ENCODE results near the gene FASLG.

FASLG gene

DNA sequence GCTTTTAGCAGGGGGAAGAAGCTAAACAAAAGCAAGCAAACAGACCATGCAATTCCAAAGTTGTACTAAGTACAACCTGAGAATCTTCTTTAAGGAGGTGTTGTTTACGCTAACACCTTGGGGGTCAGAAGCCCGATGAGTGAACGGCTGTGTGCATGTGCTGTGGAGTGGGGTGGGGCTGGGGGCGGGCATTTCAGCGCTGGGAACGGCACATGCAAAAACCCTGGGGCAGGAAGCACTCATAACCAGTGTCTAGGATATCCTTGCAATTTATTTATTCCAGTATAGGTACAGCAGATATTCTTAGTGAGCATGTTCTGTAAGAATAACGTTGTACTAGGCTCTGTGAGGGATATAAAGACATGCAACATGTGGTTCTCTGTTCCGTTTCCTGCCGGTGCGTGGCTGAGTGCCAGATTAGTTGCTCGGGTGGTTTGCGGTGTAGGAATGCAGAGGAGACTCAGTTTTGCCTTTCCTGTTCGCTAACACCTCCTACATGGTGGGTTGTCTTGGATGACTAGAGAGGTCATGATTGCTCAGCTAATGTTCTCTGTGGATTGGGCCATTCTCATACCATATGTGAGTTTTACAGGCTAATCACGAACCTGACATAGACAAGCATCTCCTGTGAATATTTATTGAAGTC is 3.7 kb downstream of the FASLG start:
- no peaks in the 10 kb centered on the region for H3K27me3 Mint-ChIP-seq
- peaks cover 82% of the 10 kb centered on the region for H3K4me1 Mint-ChIP-seq
- no peaks in the 10 kb centered on the region for H3K9me3 Mint-ChIP-seq
- peaks cover 48% of the 10 kb centered on the region for H3K36me3 Mint-ChIP-seq
- peak overlapping the region; percentile 83 for H3K27ac Mint-ChIP-seq
- H3K4me3 Mint-ChIP-seq = peak overlapping the region; percentile 96

DNA sequence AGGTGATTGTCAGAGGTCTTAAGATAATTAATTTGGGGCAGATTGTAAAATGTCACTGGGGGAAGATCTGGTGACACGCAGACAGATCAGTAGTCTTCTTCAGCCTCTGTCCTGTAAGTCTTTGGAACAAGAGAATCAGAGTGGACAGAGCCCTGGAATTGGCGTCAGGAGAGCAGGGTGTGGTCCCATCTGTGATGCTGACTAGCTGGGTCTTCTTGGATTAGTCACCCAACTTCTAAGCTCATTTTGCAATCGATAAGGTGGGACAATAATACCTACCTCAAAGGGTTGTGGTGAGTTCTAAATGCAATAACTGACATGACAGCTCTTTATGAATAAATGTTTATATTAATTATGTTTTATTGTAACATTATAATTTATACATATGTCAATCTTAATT is 4.8 kb downstream of the FASLG start:
- Mint-ChIP-seq H3K4me1 (peaks cover 84% of the 10 kb centered on the region), H3K27ac (peak overlapping the region; percentile 83), H3K36me3 (peaks cover 54% of the 10 kb centered on the region), H3K27me3 (no peaks in the 10 kb centered on the region), H3K4me3 (peak overlapping the region; percentile 96), H3K9me3 (no peaks in the 10 kb centered on the region)

DNA sequence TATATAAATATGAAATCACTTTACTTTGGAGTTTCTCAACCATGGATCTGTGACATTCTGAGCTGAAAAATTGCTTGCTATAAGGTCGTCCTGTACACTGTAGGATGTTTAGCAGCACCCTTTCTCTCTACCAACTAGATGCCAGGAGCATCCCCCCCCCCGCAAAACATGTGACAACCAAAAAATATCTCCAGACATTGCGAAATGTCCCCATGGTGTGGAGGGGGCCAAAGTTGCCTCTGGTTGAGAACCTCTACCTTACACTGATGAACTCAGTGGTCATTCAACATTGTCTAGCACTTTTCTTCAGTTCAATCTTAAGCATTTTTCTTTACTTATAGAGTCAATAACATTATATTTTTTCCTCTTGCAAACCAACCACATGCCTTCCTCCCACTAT is 9.2 kb downstream of the FASLG start:
- H3K4me3 Mint-ChIP-seq = no peak overlapping the region
- H3K27ac Mint-ChIP-seq = peak overlapping the region; percentile 77
- H3K4me1 Mint-ChIP-seq = peaks cover 86% of the 10 kb centered on the region
- no peaks in the 10 kb centered on the region for H3K27me3 Mint-ChIP-seq
- H3K9me3 Mint-ChIP-seq = no peaks in the 10 kb centered on the region
- peaks cover 49% of the 10 kb centered on the region for H3K36me3 Mint-ChIP-seq

DNA sequence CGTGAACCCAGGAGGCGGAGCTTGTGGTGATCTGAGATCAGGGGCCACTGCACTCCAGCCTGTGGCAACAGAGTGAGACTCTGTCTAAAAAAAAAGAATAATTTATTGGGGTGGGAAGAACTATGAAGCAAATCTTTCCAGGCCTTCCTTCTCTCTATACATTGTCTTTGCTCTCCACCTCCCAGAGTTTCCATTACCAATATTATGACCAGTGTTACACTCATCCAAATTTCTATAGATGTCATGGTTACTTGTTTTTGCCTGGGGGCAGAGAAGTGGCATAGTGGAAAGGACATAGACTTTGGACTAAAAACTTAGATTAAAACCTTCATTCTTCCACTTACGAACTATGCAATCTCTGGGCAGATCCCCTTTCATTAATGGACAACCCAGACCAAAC is 10.1 kb downstream of the FASLG start:
- Mint-ChIP-seq H3K4me1 (peaks cover 88% of the 10 kb centered on the region), H3K27me3 (no peaks in the 10 kb centered on the region), H3K36me3 (peaks cover 42% of the 10 kb centered on the region), H3K4me3 (peak overlapping the region; percentile 42), H3K27ac (peak overlapping the region; percentile 75), H3K9me3 (no peaks in the 10 kb centered on the region)

DNA sequence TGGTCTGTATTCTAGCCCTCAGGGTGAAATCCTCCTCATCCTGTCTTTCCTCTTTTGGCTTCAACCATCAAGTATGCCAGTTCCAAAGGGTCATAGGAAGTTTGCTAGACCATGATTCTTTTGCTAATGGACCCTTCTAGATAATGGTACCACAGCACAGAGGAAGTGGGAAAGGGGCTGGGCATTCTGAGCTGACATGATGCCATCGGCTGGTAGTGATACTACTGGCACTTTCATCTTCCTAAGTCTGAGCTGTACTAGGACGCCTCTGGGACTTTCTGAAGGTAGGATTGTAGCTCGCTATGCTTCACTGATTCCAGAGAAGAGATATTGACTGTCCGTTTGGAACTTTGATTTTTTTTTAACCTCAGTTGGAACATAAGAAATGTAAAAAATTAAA is 11.4 kb downstream of the FASLG start:
- H3K27ac Mint-ChIP-seq = peak overlapping the region; percentile 74
- H3K27me3 Mint-ChIP-seq = no peaks in the 10 kb centered on the region
- no peaks in the 10 kb centered on the region for H3K9me3 Mint-ChIP-seq
- H3K4me3 Mint-ChIP-seq = peak overlapping the region; percentile 77
- peaks cover 36% of the 10 kb centered on the region for H3K36me3 Mint-ChIP-seq
- H3K4me1 Mint-ChIP-seq = peaks cover 91% of the 10 kb centered on the region

DNA sequence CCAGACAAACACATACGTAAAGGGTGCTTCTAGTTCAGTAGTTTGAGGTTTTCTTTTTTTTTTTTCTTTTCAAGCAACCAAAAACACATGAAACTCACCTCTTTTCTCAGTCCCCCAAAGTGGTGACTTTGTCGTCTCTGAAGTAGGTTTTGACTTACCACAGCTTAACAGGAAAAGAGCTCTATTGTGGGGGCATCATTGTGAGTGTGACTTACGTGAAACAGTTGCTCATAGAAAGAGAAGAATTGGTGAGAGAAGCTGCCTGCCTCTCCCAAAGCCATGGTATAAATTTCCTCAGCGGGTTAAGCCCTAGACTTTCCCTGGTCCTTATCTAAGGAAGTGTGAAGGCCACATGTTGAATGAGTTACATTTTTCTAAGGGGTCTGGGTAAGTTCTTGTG is 11.9 kb downstream of the FASLG start:
- Mint-ChIP-seq H3K36me3 (peaks cover 32% of the 10 kb centered on the region), H3K27ac (peak overlapping the region; percentile 75), H3K9me3 (no peaks in the 10 kb centered on the region), H3K4me1 (peaks cover 92% of the 10 kb centered on the region), H3K27me3 (no peaks in the 10 kb centered on the region), H3K4me3 (peak overlapping the region; percentile 51)

DNA sequence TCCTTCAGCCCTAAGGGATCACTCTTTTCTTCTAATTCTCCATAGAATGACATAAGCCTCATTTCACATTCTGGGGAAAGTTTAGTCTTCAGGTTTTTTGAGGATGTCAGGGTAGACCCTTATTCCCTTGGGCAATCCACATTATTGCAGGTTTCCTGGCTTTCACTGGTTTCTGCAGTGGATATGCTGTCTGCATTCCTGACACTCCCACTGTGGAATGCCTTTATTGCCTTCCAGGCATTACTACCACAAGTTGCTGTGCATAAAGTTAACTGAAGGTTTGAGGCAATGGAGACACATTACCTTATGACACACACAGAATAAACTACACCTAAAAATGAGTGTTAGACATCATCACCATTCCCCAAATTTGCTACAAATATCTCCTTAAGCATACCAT is 12.7 kb downstream of the FASLG start:
- peak overlapping the region; percentile 64 for H3K27ac Mint-ChIP-seq
- peaks cover 25% of the 10 kb centered on the region for H3K36me3 Mint-ChIP-seq
- H3K4me1 Mint-ChIP-seq = peaks cover 92% of the 10 kb centered on the region
- no peaks in the 10 kb centered on the region for H3K9me3 Mint-ChIP-seq
- no peak overlapping the region for H3K4me3 Mint-ChIP-seq
- no peaks in the 10 kb centered on the region for H3K27me3 Mint-ChIP-seq

DNA sequence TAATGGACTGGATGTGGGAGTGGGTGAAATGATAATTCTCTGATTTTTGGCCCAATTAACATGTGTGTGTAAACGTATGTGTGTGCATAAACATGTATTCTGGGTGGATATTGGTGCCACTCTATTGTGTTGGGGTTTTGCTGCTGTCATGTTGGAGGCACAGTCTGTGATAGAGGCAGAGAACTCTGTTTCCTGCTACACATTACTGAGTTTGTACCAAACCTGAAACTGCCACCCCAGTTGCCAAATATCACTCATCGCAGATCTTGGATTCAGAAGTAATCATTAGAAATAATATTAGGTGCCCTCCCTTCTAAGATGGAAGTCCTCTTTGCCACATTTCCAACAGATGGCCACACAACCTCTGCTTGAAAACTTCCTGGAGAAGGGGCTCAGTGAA is 13.8 kb downstream of the FASLG start:
- Mint-ChIP-seq H3K4me3 (no peak overlapping the region), H3K27ac (no peak overlapping the region), H3K27me3 (no peaks in the 10 kb centered on the region), H3K36me3 (peaks cover 18% of the 10 kb centered on the region), H3K9me3 (no peaks in the 10 kb centered on the region), H3K4me1 (peaks cover 94% of the 10 kb centered on the region)

DNA sequence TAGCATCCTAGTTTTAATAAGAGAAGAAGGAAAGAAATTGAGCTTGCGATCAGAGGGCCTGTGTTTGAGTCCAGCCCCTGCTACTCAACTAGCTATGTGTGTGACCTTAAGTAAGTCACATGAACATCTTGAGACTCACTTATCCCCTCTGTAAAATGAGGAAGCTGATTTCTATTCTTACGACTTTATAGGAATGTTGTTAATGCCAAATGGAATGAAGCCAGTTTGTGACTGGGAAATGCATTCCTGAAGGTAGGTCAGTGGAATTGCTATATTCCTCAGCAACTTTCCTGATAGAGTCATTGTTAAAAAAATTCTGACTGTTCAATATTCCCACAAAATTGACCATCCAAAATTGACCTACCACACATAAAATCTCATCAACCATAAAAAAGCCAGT is 14.9 kb downstream of the FASLG start:
- Mint-ChIP-seq H3K27ac (no peak overlapping the region), H3K36me3 (peaks cover 15% of the 10 kb centered on the region), H3K9me3 (no peaks in the 10 kb centered on the region), H3K27me3 (no peaks in the 10 kb centered on the region), H3K4me3 (no peak overlapping the region), H3K4me1 (peaks cover 93% of the 10 kb centered on the region)

DNA sequence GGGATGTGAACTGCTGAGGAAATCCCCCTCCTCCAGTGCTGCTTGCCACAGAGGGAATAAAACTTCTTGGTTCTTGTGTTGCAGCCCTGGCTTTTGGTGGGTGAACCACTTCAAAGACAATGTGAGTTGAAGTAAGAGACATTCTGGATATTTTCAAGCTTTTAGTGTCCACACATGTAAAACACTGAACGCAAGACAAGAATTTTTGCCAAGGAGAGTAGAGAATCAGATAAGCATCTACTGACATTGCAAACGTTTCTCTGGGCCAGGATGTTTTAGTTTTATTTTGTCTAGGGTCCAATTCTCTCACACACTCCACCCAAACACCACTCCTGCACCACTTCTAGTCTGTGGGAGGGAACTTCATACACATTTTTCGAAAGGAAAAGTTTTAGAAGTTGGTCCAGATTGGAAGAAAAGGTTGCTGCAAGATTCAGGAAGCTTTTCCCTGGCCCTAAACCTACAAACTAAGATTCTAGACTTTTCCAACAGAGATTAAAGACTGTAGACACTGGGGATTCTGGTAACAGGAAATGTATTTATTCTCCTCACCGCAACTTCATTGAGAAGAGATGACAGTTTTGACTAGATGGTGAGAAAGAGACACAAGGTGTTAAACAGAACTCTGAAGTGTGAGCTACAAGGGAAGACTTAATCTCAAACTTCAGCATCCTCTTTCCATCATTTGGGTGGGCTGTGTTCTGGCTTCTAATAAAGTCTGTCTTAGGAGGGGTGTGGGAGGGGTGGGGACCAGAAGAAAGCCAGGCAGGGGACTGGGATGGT is 16.1 kb downstream of the FASLG start:
- Mint-ChIP-seq H3K4me1 (peaks cover 93% of the 10 kb centered on the region), H3K4me3 (peak overlapping the region; percentile 67), H3K27me3 (no peaks in the 10 kb centered on the region), H3K27ac (peak overlapping the region; percentile 62), H3K36me3 (peaks cover 9% of the 10 kb centered on the region), H3K9me3 (no peaks in the 10 kb centered on the region)

DNA sequence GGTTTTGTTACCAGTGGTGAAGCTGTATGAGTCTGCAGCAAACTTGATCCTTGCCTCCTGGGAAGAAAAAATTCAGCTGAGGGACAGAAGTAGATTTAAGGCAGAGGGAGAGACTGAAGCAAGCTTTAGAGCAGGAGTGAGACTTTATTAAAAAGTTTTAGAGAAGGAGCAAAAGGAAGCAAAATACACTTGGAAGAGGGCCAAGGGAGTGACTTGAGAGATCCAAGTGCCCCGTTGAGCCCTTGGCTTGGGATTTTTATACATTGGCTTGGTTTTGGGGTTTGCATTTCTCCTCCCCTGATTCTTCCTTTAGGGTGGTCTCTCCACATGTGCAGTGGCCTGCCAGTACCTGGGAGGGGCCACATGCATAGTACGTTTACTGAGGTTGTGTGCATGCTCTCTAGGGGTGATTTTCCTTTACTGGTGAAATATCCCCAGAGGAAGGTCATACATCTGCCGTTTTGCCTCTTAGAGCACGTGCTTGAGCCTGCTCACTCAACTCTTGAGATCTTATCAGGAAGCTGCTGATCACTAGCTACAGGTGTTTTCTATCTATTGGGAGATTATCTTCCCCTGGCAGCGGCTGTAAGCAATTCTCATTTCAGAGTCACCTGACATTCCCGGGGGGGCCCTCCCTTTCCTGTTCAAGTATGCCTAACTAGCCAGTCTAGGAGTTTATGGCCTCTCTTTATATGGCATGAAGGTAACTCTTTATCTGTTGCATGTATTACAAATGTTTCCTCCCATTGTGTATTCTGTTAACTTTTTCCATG is 20.3 kb downstream of the FASLG start:
- peaks cover 5% of the 10 kb centered on the region for H3K9me3 Mint-ChIP-seq
- H3K4me1 Mint-ChIP-seq = peaks cover 71% of the 10 kb centered on the region
- no peak overlapping the region for H3K4me3 Mint-ChIP-seq
- no peak overlapping the region for H3K27ac Mint-ChIP-seq
- no peaks in the 10 kb centered on the region for H3K27me3 Mint-ChIP-seq
- peaks cover 7% of the 10 kb centered on the region for H3K36me3 Mint-ChIP-seq

DNA sequence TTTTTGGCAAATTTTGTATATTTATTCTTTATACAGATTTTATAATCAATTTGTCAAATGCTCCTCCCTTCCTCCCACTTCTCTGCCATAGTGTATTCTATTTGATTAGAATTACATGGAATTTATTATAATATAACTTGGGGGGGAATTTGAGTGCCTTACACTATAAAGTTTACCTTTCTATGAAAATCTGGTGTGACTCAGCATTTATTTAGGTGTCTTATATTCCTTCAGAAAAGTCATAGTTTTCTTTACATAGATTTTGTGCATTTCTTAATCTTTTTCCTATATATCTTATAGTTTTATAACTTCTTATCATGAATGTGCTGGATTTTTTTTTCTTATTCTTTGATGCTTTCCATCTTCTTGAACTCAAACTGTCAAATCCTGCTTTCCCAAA is 21.3 kb downstream of the FASLG start:
- Mint-ChIP-seq H3K4me3 (no peak overlapping the region), H3K36me3 (peaks cover 10% of the 10 kb centered on the region), H3K27ac (no peak overlapping the region), H3K4me1 (peaks cover 60% of the 10 kb centered on the region), H3K9me3 (peaks cover 9% of the 10 kb centered on the region), H3K27me3 (no peaks in the 10 kb centered on the region)

DNA sequence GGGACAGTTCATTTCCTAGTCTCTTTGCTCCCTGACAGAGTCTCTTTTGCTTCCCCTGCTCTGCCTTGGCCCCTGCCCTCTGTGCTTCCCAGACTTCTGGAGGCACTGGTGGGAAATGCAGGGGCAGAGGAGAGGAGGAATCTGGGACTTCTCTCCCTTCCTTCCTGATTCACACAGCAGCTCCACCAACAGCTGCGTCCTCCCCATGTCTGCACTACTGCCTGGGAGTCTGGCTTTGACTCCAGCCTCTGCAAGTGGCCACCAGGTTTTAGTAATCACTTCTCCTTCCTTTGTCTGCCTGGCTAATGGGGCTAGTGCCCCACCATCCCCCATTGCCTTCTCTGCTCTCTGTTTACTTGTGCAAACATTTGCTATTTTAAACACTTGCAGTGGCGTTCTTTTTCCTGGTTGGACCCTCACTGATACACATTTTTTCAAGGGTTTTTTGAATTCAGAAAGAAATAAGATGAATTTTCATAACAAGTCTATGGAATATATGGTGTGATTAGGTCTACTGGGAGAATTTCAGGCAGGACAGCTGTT is 21.9 kb downstream of the FASLG start:
- peaks cover 54% of the 10 kb centered on the region for H3K4me1 Mint-ChIP-seq
- no peak overlapping the region for H3K27ac Mint-ChIP-seq
- H3K9me3 Mint-ChIP-seq = peaks cover 9% of the 10 kb centered on the region
- peaks cover 10% of the 10 kb centered on the region for H3K36me3 Mint-ChIP-seq
- no peaks in the 10 kb centered on the region for H3K27me3 Mint-ChIP-seq
- H3K4me3 Mint-ChIP-seq = no peak overlapping the region

DNA sequence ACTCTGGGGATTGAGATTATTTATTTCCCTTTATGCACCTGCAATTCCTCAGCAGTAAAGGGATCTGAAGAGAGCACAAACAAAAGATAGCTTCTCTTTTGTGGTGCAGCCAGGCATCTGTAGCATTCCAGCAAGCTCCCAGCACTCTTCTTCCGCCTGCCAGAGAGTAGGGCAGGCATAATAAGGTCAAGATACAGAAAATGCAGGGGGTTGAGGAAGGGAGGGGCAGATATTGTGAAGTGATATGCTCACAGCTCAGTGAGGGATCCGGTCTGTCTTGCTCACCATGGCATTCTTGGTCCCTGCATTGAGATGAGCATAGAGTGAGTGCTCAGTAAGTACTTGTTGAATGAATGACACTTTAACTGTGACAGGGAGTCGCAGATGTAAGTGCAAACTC is 23.9 kb downstream of the FASLG start:
- Mint-ChIP-seq H3K27ac (no peak overlapping the region), H3K9me3 (peaks cover 9% of the 10 kb centered on the region), H3K27me3 (no peaks in the 10 kb centered on the region), H3K36me3 (peaks cover 8% of the 10 kb centered on the region), H3K4me1 (peaks cover 40% of the 10 kb centered on the region), H3K4me3 (no peak overlapping the region)

DNA sequence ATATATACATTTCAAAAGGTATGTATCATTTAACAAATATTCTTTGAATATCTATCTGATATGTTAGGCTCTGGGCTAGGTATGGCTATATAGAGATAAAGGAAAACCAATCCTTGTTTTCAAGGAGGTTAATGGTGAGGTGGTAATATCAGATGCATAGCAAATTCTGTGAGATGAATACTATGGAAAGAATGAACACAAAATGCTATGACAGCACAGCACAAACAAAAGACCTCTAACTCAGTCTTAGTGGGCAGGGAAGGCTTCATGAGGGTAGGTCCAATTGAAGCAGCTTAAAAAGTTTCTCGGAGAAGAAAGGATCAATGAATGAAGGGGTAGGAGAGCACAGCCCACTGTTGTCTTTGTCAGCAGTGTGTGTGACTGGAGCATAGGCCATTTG is 27.2 kb downstream of the FASLG start:
- no peak overlapping the region for H3K27ac Mint-ChIP-seq
- H3K4me3 Mint-ChIP-seq = no peak overlapping the region
- no peaks in the 10 kb centered on the region for H3K27me3 Mint-ChIP-seq
- H3K36me3 Mint-ChIP-seq = peaks cover 10% of the 10 kb centered on the region
- H3K9me3 Mint-ChIP-seq = peaks cover 9% of the 10 kb centered on the region
- peaks cover 15% of the 10 kb centered on the region for H3K4me1 Mint-ChIP-seq
